Esophagus muscularis mucosa (tissue), 4 donors: ENCODE data around the gene PTTG1. TPM values are rescaled to one million over a fixed set of nuclear protein-coding genes. Genes with fewer than 3 reads are reported as not detected.

Experiments
- DNase-seq: peaks from one replicate; pipeline ENCODE4 v3.0.0-alpha.2; 2017; ENCODE audit errors: extremely low spot score
- H3K27ac ChIP-seq, 4 donors: fragments of 200-600 bp; sonication (generic); replicated peaks in 1 of 4; 1 replicate in 3 of 4; 2 replicates in 1 of 4; pipeline ENCODE4 v1.5.1; 2016 to 2019; ENCODE audit warnings: mild to moderate bottlenecking in 1 of 4
- H3K27me3 ChIP-seq, 4 donors: fragments of 200-600 bp; sonication (generic); one replicate each; pipeline versions ENCODE4 v1.5.1 to v1.6.0; 2016 to 2019
- H3K36me3 ChIP-seq, 4 donors: fragments of 200-600 bp; sonication (generic); one replicate each; pipeline ENCODE4 v1.5.1; 2016 to 2019
- H3K4me1 ChIP-seq, 4 donors: fragments of 200-600 bp; sonication (generic); one replicate each; pipeline ENCODE4 v1.5.1; 2016 to 2019
- H3K4me3 ChIP-seq, 4 donors: fragments of 200-600 bp; sonication (generic); 1 replicate in 2 of 4; 2 replicates in 2 of 4; pipeline ENCODE4 v1.5.1; 2016 to 2019; ENCODE audit warnings: mild to moderate bottlenecking in 4 of 4, moderate library complexity in 1 of 4
- H3K9me3 ChIP-seq, 4 donors: fragments of 200-600 bp; sonication (generic); 1 replicate in 3 of 4; 2 replicates in 1 of 4; pipeline ENCODE4 v1.5.1; 2016 to 2019
- CTCF ChIP-seq, 3 experiments: fragments of 200-600 bp in 2 of 3; fragments of 450-650 bp in 1 of 3; sonication (generic) in 2 of 3; IDR thresholded peaks; one replicate each; pipeline ENCODE4 v1.5.1; 2017 to 2019; ENCODE audit warnings: antibody characterized with exemption in 3 of 3, mild to moderate bottlenecking in 2 of 3, moderate library complexity in 1 of 3
- EP300 ChIP-seq: sonication (generic); formaldehyde crosslinking; IDR thresholded peaks from one replicate; pipeline ENCODE4 v1.6.1; 2017; ENCODE audit warnings: antibody characterized with exemption
- POLR2A ChIP-seq: fragments of 450-650 bp; IDR thresholded peaks from one replicate; pipeline ENCODE4 v1.6.1; 2017; ENCODE audit warnings: antibody characterized with exemption, moderate library complexity, mild to moderate bottlenecking, low read depth
- POLR2AphosphoS5 ChIP-seq, 2 donors: sonication (generic); formaldehyde crosslinking; IDR thresholded peaks; one replicate each; pipeline ENCODE4 v1.6.1; 2017; ENCODE audit warnings: antibody characterized with exemption in 2 of 2
- WGBS: methylation state at CpG from one replicate; pipeline ENCODE4 v1.1.5; 2018; 5-methylcytosine and 5-hydroxymethylcytosine counted together
- intact Hi-C: fragments of 100-400 bp; cut with DNase I; formaldehyde crosslinking; loops from one replicate; pipeline ENCODE4 v1.15.1; 2023
- total RNA-seq, 4 donors: library from RNA; depleted of rRNA; stranded (reverse); fragments of >200 nt; gene quantifications; one replicate each; pipeline versions ENCODE4 v1.1.0 to v1.2.1, GENCODE V29; 2016

PTTG1 gene
- total RNA-seq, 4 donors from 2014 or later: 2.6 to 6.3 (median 5.5) TPM; not detected in 1

- intact Hi-C loops: no loop called here
- WGBS: 83% methylated on average over 9 of the region's 9 CpGs
- TF ChIP-seq EP300: no peak
- no peak for TF ChIP-seq CTCF (IDR thresholded peaks at IDR 0.05)
- TF ChIP-seq POLR2AphosphoS5 (IDR thresholded peaks at IDR 0.05): no peak
- no peak for TF ChIP-seq POLR2A
- H3K27me3 ChIP-seq: no peaks in the 10 kb centered on the region
- no peak overlapping the region for H3K27ac ChIP-seq
- no peaks in the 10 kb centered on the region for H3K4me1 ChIP-seq
- H3K36me3 ChIP-seq: no peaks in the 10 kb centered on the region
- no peaks in the 10 kb centered on the region for H3K9me3 ChIP-seq
- DNase-seq: no peak
- no peak overlapping the region for H3K4me3 ChIP-seq
Observed at GRCh38 chr5:160450164-160450932, 28.7 kb downstream of the PTTG1 start.

GRCh38 chr5:160451281-160451680, 29.6 kb downstream of the PTTG1 start:
- Histone ChIP-seq H3K27ac (no peak overlapping the region), H3K4me1 (no peaks in the 10 kb centered on the region), H3K9me3 (no peaks in the 10 kb centered on the region), H3K4me3 (no peak overlapping the region), H3K36me3 (no peaks in the 10 kb centered on the region), H3K27me3 (peaks cover 0 to 9% (median 0%) of the 10 kb centered on the region in 4 donors)
- no peak for DNase-seq
- TF ChIP-seq POLR2AphosphoS5 (IDR thresholded peaks at IDR 0.05): no peak
- no peak for TF ChIP-seq POLR2A
- TF ChIP-seq EP300: no peak
- TF ChIP-seq CTCF (IDR thresholded peaks at IDR 0.05): no peak
- WGBS: 89% methylated on average over 2 of the region's 2 CpGs
- intact Hi-C loops: no loop called here

GRCh38 chr5:160452036-160452435, 30.4 kb downstream of the PTTG1 start:
- TF ChIP-seq CTCF (IDR thresholded peaks at IDR 0.05): no peak
- no peak for DNase-seq
- Histone ChIP-seq H3K36me3 (no peaks in the 10 kb centered on the region), H3K4me1 (no peaks in the 10 kb centered on the region), H3K9me3 (no peaks in the 10 kb centered on the region), H3K27ac (no peak overlapping the region), H3K27me3 (peaks cover 0 to 13% (median 0%) of the 10 kb centered on the region in 4 donors), H3K4me3 (no peak overlapping the region)
- intact Hi-C loops: no loop called here

GRCh38 chr5:160452795-160453194, 31.1 kb downstream of the PTTG1 start:
- H3K27me3 ChIP-seq: peaks cover 0 to 13% (median 0%) of the 10 kb centered on the region in 4 donors
- H3K36me3 ChIP-seq: no peaks in the 10 kb centered on the region
- WGBS: 56% methylated on average over 6 of the region's 6 CpGs
- no peak overlapping the region for H3K27ac ChIP-seq
- no peak for TF ChIP-seq EP300
- TF ChIP-seq CTCF (IDR thresholded peaks at IDR 0.05): no peak
- TF ChIP-seq POLR2AphosphoS5 (IDR thresholded peaks at IDR 0.05): no peak
- no peak for TF ChIP-seq POLR2A
- H3K4me3 ChIP-seq: no peak overlapping the region
- no peaks in the 10 kb centered on the region for H3K9me3 ChIP-seq
- no peak for DNase-seq
- intact Hi-C loops: no loop called here
- no peaks in the 10 kb centered on the region for H3K4me1 ChIP-seq

- DNase-seq: no peak
- Histone ChIP-seq H3K27ac (no peak overlapping the region), H3K4me1 (no peaks in the 10 kb centered on the region), H3K9me3 (no peaks in the 10 kb centered on the region), H3K4me3 (no peak overlapping the region), H3K36me3 (no peaks in the 10 kb centered on the region), H3K27me3 (peaks cover 0 to 13% (median 0%) of the 10 kb centered on the region in 4 donors)
- 59% methylated on average over 1 of the region's 1 CpG for WGBS
- intact Hi-C loops: no loop called here
- TF ChIP-seq CTCF (IDR thresholded peaks at IDR 0.05) (no peak), POLR2AphosphoS5 (IDR thresholded peaks at IDR 0.05) (no peak), EP300 (no peak), POLR2A (no peak)
Observed at GRCh38 chr5:160453751-160454150, 32.1 kb downstream of the PTTG1 start.
